EL (cell line): ENCODE data around the gene TMEM145.
"Not testable (repeated sequence)": the region's sequence is repeated elsewhere in the genome, so short reads cannot be mapped to it uniquely, and the experiment has no call there.

Experiments
- DNase-seq: peaks from one replicate; pipeline ENCODE4 v3.0.0-alpha.2; 2016

The TMEM145 gene

GRCh38 chr19:42313096-42313839, at the start of gene TMEM145:
TSS of gene TMEM145 (plus strand) at chr19:42313309. CDS start at chr19:42313377, 68 bp downstream.
- DNase-seq, result peak; percentile 54

GRCh38 chr19:42266105-42266504, 47.0 kb upstream of the TMEM145 start:
- DNase-seq, result not testable (repeated sequence)

GRCh38 chr19:42266928-42267603, 46.0 kb upstream of the TMEM145 start:
- DNase-seq, result not testable (repeated sequence)

- DNase-seq, result no peak
Measured at GRCh38 chr19:42267644-42268141, 45.4 kb upstream of the TMEM145 start.

- DNase-seq, result peak; percentile 100
Measured at GRCh38 chr19:42268142-42268703, 44.9 kb upstream of the TMEM145 start.

GRCh38 chr19:42268704-42269477, 44.2 kb upstream of the TMEM145 start, which contains the start of gene CIC:
TSS of gene CIC (plus strand) at chr19:42269252. CDS start at chr19:42271784, 2,532 bp downstream.
- peak; percentile 100 for DNase-seq

- no peak for DNase-seq
Measured at GRCh38 chr19:42269478-42270345, 43.4 kb upstream of the TMEM145 start.

- DNase-seq, result peak; percentile 77
Measured at GRCh38 chr19:42270346-42271044, 42.6 kb upstream of the TMEM145 start.

GRCh38 chr19:42271045-42271419, 42.1 kb upstream of the TMEM145 start:
- no peak for DNase-seq

- no peak for DNase-seq
Measured at GRCh38 chr19:42271861-42272534, 41.1 kb upstream of the TMEM145 start.

GRCh38 chr19:42272535-42272897, 40.6 kb upstream of the TMEM145 start:
- DNase-seq, result no peak

- DNase-seq, result no peak
Measured at GRCh38 chr19:42272989-42273406, 40.1 kb upstream of the TMEM145 start.

- no peak for DNase-seq
Measured at GRCh38 chr19:42273407-42274064, 39.6 kb upstream of the TMEM145 start.

GRCh38 chr19:42274065-42274682, 38.9 kb upstream of the TMEM145 start:
- DNase-seq, result no peak

- no peak for DNase-seq
Measured at GRCh38 chr19:42275103-42275502, 38.0 kb upstream of the TMEM145 start.

- no peak for DNase-seq
Measured at GRCh38 chr19:42275517-42275916, 37.6 kb upstream of the TMEM145 start.

GRCh38 chr19:42276284-42276683, 36.8 kb upstream of the TMEM145 start:
- no peak for DNase-seq

GRCh38 chr19:42276821-42277220, 36.3 kb upstream of the TMEM145 start:
- DNase-seq, result peak; percentile 65

- peak; percentile 85 for DNase-seq
Measured at GRCh38 chr19:42277821-42278451, 35.2 kb upstream of the TMEM145 start.
